Measurements from ENCODE around the gene CBX1. TPM values are rescaled to one million over a fixed set of nuclear protein-coding genes. Genes with fewer than 3 reads are reported as not detected.
"Not testable (repeated sequence)": the region's sequence is repeated elsewhere in the genome, so short reads cannot be mapped to it uniquely, and the experiment has no call there.

Gene CBX1
- total and polyA plus RNA-seq, 2 donors (not counting 3 experiments of a cell fraction or from before 2014, with no cell fraction given), result 20.4 to 95.2 TPM

DNA sequence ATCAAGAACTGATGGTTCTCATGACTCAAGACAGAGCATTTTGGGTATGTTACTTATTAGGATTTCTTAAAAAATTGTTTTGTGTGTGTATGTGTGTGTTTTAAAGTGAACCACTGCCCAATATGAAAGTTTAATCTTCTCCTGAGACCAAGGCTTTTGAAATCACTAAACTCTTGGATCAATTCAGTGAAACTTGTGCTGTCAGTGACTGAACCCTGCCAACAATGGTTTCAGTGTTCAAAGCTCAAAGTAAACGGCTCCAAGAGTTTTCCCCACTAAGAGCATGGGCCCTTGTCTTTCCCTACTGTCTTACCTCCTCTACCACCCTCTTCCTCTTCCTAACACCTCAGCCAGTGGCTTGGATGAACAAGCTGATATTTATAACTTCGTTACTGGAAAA lies 31.1 kb downstream of the CBX1 start:
- Histone ChIP-seq H3K4me3 (replicated peaks in 1 of 3; ENCODE audit: insufficient read depth in 1 of 3, low read depth in 1 of 3, low read length in 3 of 3) (no peak overlapping the region), H3K36me3 (ENCODE audit: control insufficient read depth in 2 of 2, extremely low read depth in 1 of 2, insufficient read depth in 2 of 2, low read length in 2 of 2) (peaks cover 10 to 14% of the 10 kb centered on the region in 2 experiments), H4K20me1 (replicated peaks; ENCODE audit: control insufficient read depth, extremely low read depth, insufficient read depth, low read length) (peaks cover 2% of the 10 kb centered on the region), H3K9ac (replicated peaks; ENCODE audit: extremely low read depth, insufficient read depth, low read length) (no peak overlapping the region), H3K27ac (ENCODE audit: insufficient read depth, low read depth, low read length) (no peak overlapping the region), H3K4me1 (ENCODE audit: control insufficient read depth, extremely low read depth, insufficient read depth, low read length) (peaks cover 14% of the 10 kb centered on the region), H3K4me2 (ENCODE audit: insufficient read depth, low read length) (no peak overlapping the region), H2AFZ (ENCODE audit: low read depth, low read length) (no peak overlapping the region), H3K27me3 (ENCODE audit: control insufficient read depth in 2 of 2, insufficient read depth in 2 of 2, low read length in 2 of 2) (no peaks in the 10 kb centered on the region), H3K79me2 (ENCODE audit: control insufficient read depth, insufficient read depth, low read length) (peaks cover 3% of the 10 kb centered on the region), H3K9me1 (replicated peaks; ENCODE audit: control insufficient read depth, extremely low read depth, insufficient read depth, low read length) (no peaks in the 10 kb centered on the region), H3K9me3 (replicated peaks; ENCODE audit: control insufficient read depth, insufficient read depth, low read length) (no peaks in the 10 kb centered on the region)
- no peak for DNase-seq (ENCODE audit: low read depth, low spot score)
- TF ChIP-seq POLR2AphosphoS5 (IDR thresholded peaks at IDR 0.05; ENCODE audit: insufficient read depth, low read depth, low read length) (peak; percentile 20), EZH2 (IDR thresholded peaks at IDR 0.05; ENCODE audit: borderline replicate concordance, low read depth, low read length, severe bottlenecking) (no peak)
- no peak for FAIRE-seq
- intact Hi-C loops (cut with micrococcal nuclease), result no loop called here
- ChIA-PET CTCF (interaction anchor here (0.9 to 5.8 kb wide), 2 partner anchors 40 to 43 kb away, joined by 3 to 79 read pairs; no protein-coding TSS in a partner anchor), POLR2A (no interaction called here)
- BruUV-seq (replicated peaks), result TSS peak; percentile 78
- dilution Hi-C loops (cut with MboI; ENCODE audit: extremely low pct_ligation_motif_present, low sequenced_read_pairs), result no loop called here

- POLR2A ChIA-PET, result interaction anchor here (1.0 kb wide), 1 partner anchor 20 kb away, joined by 3 read pairs; the partner anchor contains the start of gene NFE2L1
- peaks cover 2% of the 10 kb centered on the region for H4K20me1 ChIP-seq (replicated peaks; ENCODE audit: control insufficient read depth, extremely low read depth, insufficient read depth, low read length)
- H3K4me3 ChIP-seq (replicated peaks in 1 of 3; ENCODE audit: insufficient read depth in 1 of 3, low read depth in 1 of 3, low read length in 3 of 3), result no peak overlapping the region
- no peak for FAIRE-seq
- no peaks in the 10 kb centered on the region for H3K9me1 ChIP-seq (replicated peaks; ENCODE audit: control insufficient read depth, extremely low read depth, insufficient read depth, low read length)
- peak; percentile 34 to 37 for TF ChIP-seq CTCF (IDR thresholded peaks at IDR 0.05; ENCODE audit: extremely low read depth in 1 of 2, insufficient read depth in 1 of 2, low read depth in 1 of 2, low read length in 2 of 2)
- no peak for TF ChIP-seq POLR2A (IDR thresholded peaks at IDR 0.05; ENCODE audit: low read depth, low read length)
- H3K9ac ChIP-seq (replicated peaks; ENCODE audit: extremely low read depth, insufficient read depth, low read length), result no peak overlapping the region
- no peak overlapping the region for H3K27ac ChIP-seq (ENCODE audit: insufficient read depth, low read depth, low read length)
- H3K4me2 ChIP-seq (ENCODE audit: insufficient read depth, low read length), result no peak overlapping the region
- dilution Hi-C loops (cut with MboI; ENCODE audit: extremely low pct_ligation_motif_present, low sequenced_read_pairs), result no loop called here
- peaks cover 12 to 16% of the 10 kb centered on the region in 2 experiments for H3K36me3 ChIP-seq (ENCODE audit: control insufficient read depth in 2 of 2, extremely low read depth in 1 of 2, insufficient read depth in 2 of 2, low read length in 2 of 2)
- CTCF ChIA-PET, result interaction anchor here (0.6 to 5.8 kb wide), 18 partner anchors 8 to 557 kb away, joined by 3 to 79 read pairs (median 6); partner anchors contain the start of genes CBX1, COPZ2 and NFE2L1
- no peaks in the 10 kb centered on the region for H3K27me3 ChIP-seq (ENCODE audit: control insufficient read depth in 2 of 2, insufficient read depth in 2 of 2, low read length in 2 of 2)
- peaks cover 14% of the 10 kb centered on the region for H3K4me1 ChIP-seq (ENCODE audit: control insufficient read depth, extremely low read depth, insufficient read depth, low read length)
- H3K79me2 ChIP-seq (ENCODE audit: control insufficient read depth, insufficient read depth, low read length), result peaks cover 8% of the 10 kb centered on the region
- no peaks in the 10 kb centered on the region for H3K9me3 ChIP-seq (replicated peaks; ENCODE audit: control insufficient read depth, insufficient read depth, low read length)
- no TSS peak for BruUV-seq (replicated peaks)
- intact Hi-C loops (cut with micrococcal nuclease), result no loop called here
- DNase-seq (ENCODE audit: low read depth, low spot score), result no peak
- H2AFZ ChIP-seq (ENCODE audit: low read depth, low read length), result no peak overlapping the region
These were observed 32.8 kb downstream of the CBX1 start for GRCh38 chr17:48068491-48068961.

DNA sequence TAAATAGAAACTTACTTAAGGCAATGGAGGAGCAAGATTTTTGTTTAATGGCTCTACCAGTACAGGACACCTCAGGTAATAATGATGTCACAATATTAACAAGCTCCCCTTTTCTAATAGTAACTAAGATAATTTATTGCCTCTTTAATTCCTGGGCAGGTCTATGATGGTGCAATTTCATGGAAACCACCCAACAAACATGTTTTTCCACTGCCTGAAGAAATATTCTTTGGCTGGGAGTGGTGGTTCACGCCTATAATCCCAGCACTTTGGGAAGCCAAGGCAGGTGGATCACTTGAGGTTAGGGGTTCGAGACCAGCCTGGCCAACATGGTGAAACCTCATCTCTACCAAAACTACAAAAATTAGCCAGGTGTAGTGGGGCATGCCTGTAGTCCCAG lies 33.5 kb downstream of the CBX1 start:
- H3K27me3 ChIP-seq (ENCODE audit: control insufficient read depth in 2 of 2, insufficient read depth in 2 of 2, low read length in 2 of 2); H3K4me2 ChIP-seq (ENCODE audit: insufficient read depth, low read length); H4K20me1 ChIP-seq (replicated peaks; ENCODE audit: control insufficient read depth, extremely low read depth, insufficient read depth, low read length); BruUV-seq (replicated peaks); H2AFZ ChIP-seq (ENCODE audit: low read depth, low read length); DNase-seq (ENCODE audit: low read depth, low spot score); H3K27ac ChIP-seq (ENCODE audit: insufficient read depth, low read depth, low read length); H3K9ac ChIP-seq (replicated peaks; ENCODE audit: extremely low read depth, insufficient read depth, low read length); H3K79me2 ChIP-seq (ENCODE audit: control insufficient read depth, insufficient read depth, low read length); H3K4me3 ChIP-seq (replicated peaks in 1 of 3; ENCODE audit: insufficient read depth in 1 of 3, low read depth in 1 of 3, low read length in 3 of 3); FAIRE-seq; H3K9me3 ChIP-seq (replicated peaks; ENCODE audit: control insufficient read depth, insufficient read depth, low read length); H3K9me1 ChIP-seq (replicated peaks; ENCODE audit: control insufficient read depth, extremely low read depth, insufficient read depth, low read length); dilution Hi-C loops (cut with MboI; ENCODE audit: extremely low pct_ligation_motif_present, low sequenced_read_pairs): not testable (repeated sequence)
- H3K4me1 ChIP-seq (ENCODE audit: control insufficient read depth, extremely low read depth, insufficient read depth, low read length), result peaks cover 14% of the 10 kb centered on the region
- intact Hi-C loops (cut with micrococcal nuclease), result loop anchor here (2.0 kb wide), 1 partner anchor 19 kb away; the partner anchor contains the start of gene NFE2L1
- POLR2A ChIA-PET, result interaction anchor here (1.0 kb wide), 1 partner anchor 19 kb away, joined by 3 read pairs; the partner anchor contains the start of gene NFE2L1
- CTCF ChIA-PET, result interaction anchor here (0.7 to 5.8 kb wide), 16 partner anchors 8 to 65 kb away, joined by 3 to 79 read pairs (median 8); partner anchors contain the start of genes CBX1, COPZ2 and NFE2L1
- H3K36me3 ChIP-seq (ENCODE audit: control insufficient read depth in 2 of 2, extremely low read depth in 1 of 2, insufficient read depth in 2 of 2, low read length in 2 of 2), result peaks cover 12 to 16% of the 10 kb centered on the region in 2 experiments
